KOPT-K1 (cell line): ENCODE measurements around the gene DOCK4.
"Not testable (repeated sequence)": the region's sequence is repeated elsewhere in the genome, so short reads cannot be mapped to it uniquely, and the experiment has no call there.

Source experiments
- H3K27ac ChIP-seq: fragments of 200-600 bp; sonication (generic); 2 replicates; pipeline ENCODE4 v1.5.1; 2016; ENCODE audit warnings: antibody characterized with exemption, mild to moderate bottlenecking, low read depth, low read length; ENCODE audit not compliant: poor library complexity, severe bottlenecking
- H3K36me3 ChIP-seq: fragments of 200-600 bp; sonication (generic); 2 replicates; pipeline ENCODE4 v1.5.1; 2017; ENCODE audit warnings: antibody characterized with exemption, mild to moderate bottlenecking, low read length, moderate library complexity; ENCODE audit not compliant: insufficient read depth
- H3K9me3 ChIP-seq: fragments of 200-600 bp; sonication (generic); 2 replicates; pipeline ENCODE4 v1.5.1; 2017; ENCODE audit warnings: antibody characterized with exemption, low read length, mild to moderate bottlenecking; ENCODE audit not compliant: insufficient read depth, poor library complexity, severe bottlenecking

DOCK4 gene

DNA sequence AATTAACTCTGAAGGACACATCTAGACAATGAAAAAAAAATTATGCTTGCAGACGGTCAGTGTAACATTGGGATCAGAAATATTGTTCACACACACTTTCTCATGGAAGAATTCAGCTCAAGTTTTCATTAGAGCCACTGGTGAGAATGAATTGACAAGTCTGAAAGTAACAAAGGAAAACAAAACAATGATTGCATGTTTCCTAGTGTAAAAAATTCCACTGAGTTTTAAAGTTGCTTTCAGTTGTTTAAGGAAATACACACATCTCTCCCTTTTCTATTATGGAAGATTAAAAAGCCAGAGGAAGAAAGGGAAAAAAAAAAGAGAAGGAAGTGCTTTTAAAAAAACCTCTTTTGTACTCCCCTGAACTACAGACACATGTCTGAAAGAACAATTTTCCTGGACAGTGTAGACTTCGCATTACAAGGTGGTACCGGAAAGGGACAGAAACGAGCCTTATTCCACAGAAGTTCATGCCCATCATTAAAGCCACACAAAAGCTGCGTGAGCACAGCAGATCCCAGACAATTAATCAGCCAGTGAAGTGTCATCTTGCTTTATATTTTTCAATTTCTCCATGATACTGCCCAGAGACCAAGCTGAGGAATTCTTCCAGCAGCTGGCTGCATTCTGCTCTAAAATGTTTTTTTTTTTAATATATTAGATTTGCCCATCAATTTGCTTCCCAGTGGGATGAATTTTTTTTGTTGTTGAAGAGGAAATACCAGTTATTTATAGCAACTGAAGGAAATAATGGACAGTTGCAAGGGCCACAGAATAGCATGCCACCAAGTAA lies 294.8 kb downstream of the DOCK4 start:
- Histone ChIP-seq H3K36me3 (no peaks in the 10 kb centered on the region), H3K27ac (no peak overlapping the region), H3K9me3 (no peaks in the 10 kb centered on the region)

DNA sequence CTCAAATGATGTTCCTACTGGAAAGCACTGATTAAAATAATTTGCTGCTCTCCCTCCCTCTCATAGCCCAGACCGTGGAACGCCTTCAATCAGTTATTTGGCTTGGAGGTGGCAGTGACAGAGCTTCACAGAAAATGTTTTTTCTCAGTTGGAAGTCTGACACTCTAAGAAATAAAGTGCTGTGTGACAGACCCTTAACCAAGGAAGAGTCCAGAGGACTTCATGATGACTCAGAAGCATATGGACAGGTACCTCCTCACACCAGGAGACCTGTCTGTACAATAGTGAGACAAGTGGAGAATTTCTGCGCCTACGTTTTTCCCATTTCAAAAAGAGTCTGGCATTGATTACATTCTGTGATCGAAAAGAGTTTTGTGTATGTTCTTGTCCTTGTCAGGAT lies 295.5 kb downstream of the DOCK4 start:
- Histone ChIP-seq H3K9me3 (no peaks in the 10 kb centered on the region), H3K36me3 (no peaks in the 10 kb centered on the region), H3K27ac (no peak overlapping the region)

DNA sequence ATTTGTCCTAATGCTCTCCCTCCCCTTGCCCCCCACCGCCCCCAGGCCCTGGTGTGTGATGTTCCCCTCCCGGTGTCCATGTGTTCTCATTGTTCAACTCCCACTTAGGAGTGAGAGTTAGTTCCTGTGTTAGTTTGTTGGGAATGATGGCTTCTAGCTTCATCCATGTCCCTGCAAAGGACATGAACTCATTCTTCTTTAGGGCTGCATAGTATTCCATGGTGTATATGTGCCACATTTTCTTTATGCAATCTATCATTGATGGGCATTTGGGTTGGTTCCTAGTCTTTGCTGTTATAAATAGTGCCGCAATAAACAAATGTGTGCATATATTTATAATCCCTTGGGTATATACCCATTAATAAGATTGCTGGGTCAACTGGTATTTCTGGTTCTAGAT lies 297.5 kb downstream of the DOCK4 start:
- H3K36me3 ChIP-seq, H3K27ac ChIP-seq, H3K9me3 ChIP-seq: not testable (repeated sequence)

DNA sequence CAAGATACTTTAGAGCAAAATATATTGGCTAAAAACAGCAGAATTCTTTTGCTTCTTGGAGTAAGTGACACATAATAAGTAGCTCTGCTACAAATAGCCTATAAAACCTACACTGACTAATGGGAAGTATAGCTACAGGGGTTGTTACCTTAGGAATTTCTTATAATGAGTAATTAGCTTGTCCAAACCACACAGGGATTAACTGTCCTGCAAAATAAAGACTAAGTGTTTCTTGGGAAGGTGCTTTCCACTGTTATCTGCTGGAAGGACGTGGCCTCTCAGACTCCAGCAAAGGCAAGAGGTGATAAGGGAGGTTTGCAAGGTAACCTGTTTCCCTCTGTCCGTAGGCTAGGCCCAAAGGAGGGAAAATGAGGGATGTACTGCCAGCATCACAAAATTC lies 302.4 kb downstream of the DOCK4 start:
- H3K36me3 ChIP-seq, result no peaks in the 10 kb centered on the region
- no peaks in the 10 kb centered on the region for H3K9me3 ChIP-seq
- no peak overlapping the region for H3K27ac ChIP-seq

DNA sequence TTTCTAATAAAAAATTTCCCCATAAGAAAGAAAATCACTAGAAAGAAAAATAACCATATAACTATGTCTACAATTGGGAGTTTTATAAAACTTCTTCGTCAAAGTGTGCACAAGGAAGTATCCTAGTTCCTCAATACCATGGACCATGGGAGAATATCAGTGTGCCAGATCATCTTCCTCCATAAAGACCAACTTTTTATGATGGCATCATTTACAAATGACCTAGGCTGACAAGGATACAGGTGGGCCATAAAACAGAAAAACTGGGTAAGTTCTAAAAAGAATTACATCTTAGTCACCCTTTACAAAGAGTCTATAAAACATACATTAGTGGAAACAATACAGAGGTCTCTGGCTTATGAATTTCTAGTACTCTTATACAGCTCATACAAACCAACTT lies 303.2 kb downstream of the DOCK4 start:
- Histone ChIP-seq H3K27ac (no peak overlapping the region), H3K36me3 (no peaks in the 10 kb centered on the region), H3K9me3 (no peaks in the 10 kb centered on the region)

DNA sequence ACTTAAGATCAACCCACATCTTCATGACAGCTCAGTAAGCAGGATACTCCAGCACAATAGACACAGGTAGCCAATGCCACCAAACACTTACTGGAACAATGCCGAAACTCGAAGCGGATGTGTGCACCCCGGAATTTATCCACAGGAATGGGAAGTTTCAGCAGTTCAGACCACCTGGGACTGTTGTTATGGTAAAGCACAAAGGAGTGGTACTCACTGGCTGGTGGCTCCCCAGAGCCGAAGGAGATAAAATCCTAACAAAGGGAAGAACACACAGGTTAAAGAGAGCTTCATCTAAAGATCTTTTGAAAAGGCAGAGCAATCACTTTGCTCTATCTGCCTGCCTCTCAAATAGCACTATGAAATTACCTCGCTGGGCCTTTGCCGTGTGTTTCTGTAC lies 305.9 kb downstream of the DOCK4 start:
- H3K27ac ChIP-seq, result no peak overlapping the region
- no peaks in the 10 kb centered on the region for H3K9me3 ChIP-seq
- no peaks in the 10 kb centered on the region for H3K36me3 ChIP-seq

DNA sequence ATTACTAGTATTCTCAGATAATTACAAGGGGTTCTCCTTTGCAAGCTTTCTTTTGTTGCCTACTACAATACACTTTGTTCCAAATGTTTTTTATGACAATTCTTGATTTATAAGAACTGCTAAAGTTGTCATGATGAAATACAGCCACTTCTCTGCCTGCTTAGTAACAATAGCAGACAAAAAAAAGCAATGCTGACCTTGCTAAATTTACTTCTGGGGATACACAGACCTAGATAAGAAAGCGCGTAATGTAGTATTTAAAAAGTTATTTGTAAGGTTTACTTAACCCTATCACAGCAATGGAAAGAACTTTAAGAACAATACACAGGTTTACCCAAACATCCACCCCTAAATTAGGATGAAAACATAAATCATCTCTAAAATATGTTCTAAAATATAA lies 311.1 kb downstream of the DOCK4 start:
- no peaks in the 10 kb centered on the region for H3K36me3 ChIP-seq
- H3K27ac ChIP-seq, result no peak overlapping the region
- no peaks in the 10 kb centered on the region for H3K9me3 ChIP-seq

DNA sequence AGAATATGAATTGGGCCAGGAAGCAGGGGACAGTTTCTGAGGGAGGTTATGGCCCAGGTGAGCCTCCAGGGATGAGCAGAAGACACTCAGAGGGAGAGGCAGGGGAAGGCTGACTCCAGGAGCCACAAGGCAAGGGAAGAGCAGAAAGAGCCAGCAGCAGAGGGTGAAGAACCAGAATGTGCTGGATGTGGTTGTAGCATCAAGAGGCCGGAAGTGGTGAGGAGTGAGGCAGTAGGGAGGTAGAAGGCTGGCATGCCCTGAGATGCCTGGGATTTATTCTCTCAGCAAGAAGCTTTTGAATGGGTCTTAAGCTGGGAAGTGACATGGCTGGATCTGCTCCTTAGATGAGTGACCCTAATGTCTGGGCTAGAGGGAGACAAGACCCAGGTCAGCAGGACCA lies 311.7 kb downstream of the DOCK4 start:
- Histone ChIP-seq H3K36me3 (no peaks in the 10 kb centered on the region), H3K27ac (no peak overlapping the region)

DNA sequence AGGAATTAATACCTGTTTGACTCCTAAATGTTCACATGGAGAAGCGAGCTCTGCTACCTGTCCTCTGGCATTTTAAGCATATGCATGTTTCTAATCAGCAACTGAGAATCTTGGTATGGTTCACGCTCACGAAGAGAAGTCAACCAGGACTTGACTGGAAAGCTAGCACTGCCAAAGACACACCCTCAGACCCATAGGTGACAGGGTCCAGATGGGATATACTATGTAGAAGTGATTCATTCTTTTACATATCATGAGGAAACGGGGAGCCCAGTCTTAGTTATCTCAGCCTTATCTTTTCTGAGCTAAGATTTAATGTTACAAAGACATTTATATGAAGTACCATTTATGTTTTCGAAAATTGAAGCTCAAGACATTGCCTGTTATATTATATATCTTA lies 313.0 kb downstream of the DOCK4 start:
- H3K36me3 ChIP-seq, result no peaks in the 10 kb centered on the region

More for the DNA sequence above, 311.7 kb downstream of the DOCK4 start:
- no peaks in the 10 kb centered on the region for H3K9me3 ChIP-seq

DNA sequence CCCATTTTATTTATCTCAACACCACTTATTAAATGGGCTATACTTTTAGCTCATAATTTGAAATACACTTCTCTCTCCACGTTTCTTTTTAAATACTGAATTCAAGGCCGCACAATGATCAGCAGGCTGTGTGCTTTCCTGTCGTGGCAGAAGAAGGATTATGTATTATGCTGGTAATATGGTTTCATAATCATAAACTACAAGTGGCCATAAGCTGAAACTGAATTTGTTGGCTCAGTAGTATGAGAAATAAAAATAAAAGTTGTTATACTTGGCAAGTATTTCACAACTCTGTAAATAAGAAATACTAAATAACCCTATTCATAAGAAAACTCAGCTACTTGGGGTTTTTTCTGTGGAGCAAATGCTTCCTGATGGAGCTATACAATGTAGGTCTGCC lies 313.6 kb downstream of the DOCK4 start:
- Histone ChIP-seq H3K9me3 (no peaks in the 10 kb centered on the region), H3K27ac (no peak overlapping the region), H3K36me3 (no peaks in the 10 kb centered on the region)

More for the DNA sequence above, 313.0 kb downstream of the DOCK4 start:
- Histone ChIP-seq H3K27ac (no peak overlapping the region), H3K9me3 (no peaks in the 10 kb centered on the region)

DNA sequence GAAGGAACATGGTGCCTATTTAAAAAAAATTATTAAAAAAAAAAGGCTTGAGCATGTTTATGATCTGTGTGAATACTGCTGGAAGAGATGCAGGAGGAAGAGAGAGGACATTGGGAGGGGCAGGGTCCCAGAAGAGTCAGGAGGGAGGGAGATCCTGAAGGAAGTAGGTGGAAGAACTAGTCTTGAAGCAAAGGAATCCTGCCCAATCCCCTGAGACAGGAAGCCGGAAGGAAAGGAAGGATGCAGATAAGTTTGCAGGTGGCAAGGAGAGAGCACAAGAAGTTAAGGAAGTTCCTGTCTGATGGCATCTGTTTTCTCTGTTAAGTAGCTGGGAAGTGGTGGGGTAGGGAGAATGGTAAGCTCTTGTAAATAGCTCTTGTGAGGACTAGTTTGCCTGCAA lies 318.5 kb downstream of the DOCK4 start:
- Histone ChIP-seq H3K27ac (no peak overlapping the region), H3K36me3 (no peaks in the 10 kb centered on the region), H3K9me3 (no peaks in the 10 kb centered on the region)

DNA sequence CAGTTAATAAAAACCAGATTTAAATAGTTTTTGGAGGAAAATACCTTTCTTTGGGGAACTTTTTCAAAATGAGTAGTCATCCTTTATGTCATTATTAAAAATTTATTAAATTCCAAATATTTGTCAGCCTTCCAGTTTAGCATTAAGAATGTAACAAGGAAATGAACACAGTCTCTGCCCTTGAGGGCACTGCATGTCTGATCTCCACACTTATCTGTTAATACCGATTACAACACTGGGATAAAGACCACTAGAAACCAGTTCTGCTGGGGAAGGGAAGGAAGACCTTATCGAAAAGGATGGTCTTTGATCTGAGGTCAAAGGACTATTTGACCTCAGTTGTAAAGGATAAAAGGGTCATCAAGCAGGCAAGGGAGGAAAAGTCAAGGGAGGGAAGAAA lies 320.0 kb downstream of the DOCK4 start:
- H3K36me3 ChIP-seq, result no peaks in the 10 kb centered on the region
- no peak overlapping the region for H3K27ac ChIP-seq
- H3K9me3 ChIP-seq, result no peaks in the 10 kb centered on the region

DNA sequence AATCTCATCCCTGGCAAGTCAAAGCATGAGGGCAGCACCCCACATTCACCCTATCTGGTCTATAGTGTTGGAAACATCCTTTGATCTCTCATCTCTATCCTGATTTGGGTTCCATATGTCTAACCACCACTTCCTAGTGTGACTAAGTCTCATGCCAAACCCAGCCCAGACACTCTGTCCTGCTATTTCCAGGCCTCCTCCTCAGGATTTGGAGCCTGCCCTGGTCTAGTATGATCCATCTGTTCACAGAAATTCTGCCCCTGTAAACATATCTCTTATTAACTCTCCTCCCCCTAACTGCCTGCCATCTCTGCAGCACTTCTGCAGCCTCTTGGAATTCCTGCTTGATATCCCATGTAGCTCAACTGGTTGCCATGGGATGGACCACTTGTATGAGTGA lies 323.0 kb downstream of the DOCK4 start:
- H3K36me3 ChIP-seq, result no peaks in the 10 kb centered on the region
- no peak overlapping the region for H3K27ac ChIP-seq
- no peaks in the 10 kb centered on the region for H3K9me3 ChIP-seq

DNA sequence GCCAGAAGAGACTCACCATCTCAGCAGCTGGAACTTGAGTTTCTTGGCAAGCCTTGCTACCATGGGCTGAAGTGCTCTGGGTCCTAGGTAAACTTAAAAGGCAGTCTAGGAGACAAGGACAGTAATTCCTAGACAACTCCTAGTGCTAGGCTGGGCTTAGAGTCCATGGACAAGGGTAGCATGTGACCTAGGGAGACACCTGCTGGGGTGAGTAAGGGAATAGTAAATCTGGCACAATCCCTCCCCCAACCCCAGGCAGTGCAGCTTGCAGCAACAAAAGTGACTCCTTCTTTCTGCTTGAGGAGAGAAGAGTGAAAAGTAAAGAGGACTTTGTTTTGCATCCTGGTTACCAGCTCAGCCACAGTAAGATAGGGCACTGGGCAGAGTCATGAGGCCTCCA lies 327.4 kb downstream of the DOCK4 start:
- H3K9me3 ChIP-seq, result no peaks in the 10 kb centered on the region
- H3K36me3 ChIP-seq, result no peaks in the 10 kb centered on the region
- H3K27ac ChIP-seq, result no peak overlapping the region

DNA sequence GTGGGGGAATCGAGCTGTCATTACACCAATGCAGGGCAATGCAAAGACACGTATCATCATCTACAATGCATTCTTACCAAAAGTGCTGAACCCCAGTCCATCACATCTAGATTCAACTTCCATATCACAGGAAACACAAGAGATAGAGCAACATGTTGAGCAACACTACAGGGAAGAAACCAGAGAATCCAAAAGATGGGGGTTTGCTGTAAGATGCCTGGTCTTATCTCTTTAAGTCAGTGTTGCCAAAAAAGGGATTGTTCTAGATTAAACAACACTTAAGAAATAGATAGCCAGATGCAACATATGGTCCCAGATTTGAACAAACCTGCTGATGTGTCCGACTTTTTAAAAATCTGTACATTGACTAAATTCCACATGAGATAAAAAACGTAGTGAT lies 328.3 kb downstream of the DOCK4 start:
- Histone ChIP-seq H3K36me3 (no peaks in the 10 kb centered on the region), H3K9me3 (no peaks in the 10 kb centered on the region), H3K27ac (no peak overlapping the region)

DNA sequence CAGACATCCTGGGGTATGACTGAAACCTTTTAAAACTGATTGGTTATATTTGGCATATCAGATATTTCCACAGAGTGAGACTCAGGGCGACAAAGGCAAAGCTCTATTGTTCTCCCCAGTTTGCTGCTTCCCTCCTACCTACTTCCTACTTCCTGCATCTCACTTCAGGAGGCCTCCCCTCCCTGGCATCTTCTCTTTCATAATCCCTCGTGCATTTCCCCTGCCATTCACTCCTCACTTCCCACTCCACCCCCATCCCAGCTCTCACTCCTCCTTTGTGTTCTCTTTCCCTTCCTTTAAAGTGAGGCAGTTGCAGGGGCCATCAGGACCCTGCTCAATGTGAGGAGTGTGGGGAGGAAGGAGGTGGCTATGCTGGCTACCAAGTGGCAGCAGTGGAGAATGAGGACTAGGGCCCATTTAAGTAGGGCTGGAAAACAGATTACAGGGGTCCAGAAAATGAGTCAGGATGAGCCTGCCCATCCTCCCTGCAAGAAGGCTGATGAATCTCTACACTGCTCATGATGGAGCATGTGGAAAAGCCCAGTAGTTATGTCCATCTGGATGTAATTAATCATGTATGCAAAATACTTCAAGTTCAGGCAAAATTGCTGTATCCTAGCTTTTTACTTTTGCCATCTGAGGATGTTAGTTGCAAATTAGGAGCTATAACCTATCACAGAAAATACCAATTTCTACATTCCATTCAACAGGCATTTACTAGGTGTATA lies 332.1 kb downstream of the DOCK4 start:
- Histone ChIP-seq H3K9me3 (no peaks in the 10 kb centered on the region), H3K36me3 (no peaks in the 10 kb centered on the region), H3K27ac (no peak overlapping the region)
